Fibroblast of mammary gland (primary cell): ENCODE data around the gene AACS.
A peak's percentile ranks its signal among the peaks of the same experiment; 100 is the strongest.

Experiments
- DNase-seq: peaks from one replicate; pipeline ENCODE4 v3.0.0-alpha.2; 2010; ENCODE audit warnings: low read depth
- H3K4me3 ChIP-seq: 2 replicates; pipeline ENCODE4 v1.5.1; 2011; ENCODE audit warnings: low read depth, mild to moderate bottlenecking, low read length, moderate library complexity; ENCODE audit not compliant: control insufficient read depth
- CTCF ChIP-seq: conservative IDR thresholded peaks from 2 replicates; pipeline ENCODE4 v1.5.1; 2011; ENCODE audit warnings: low read depth, low read length, inconsistent platforms; ENCODE audit not compliant: control insufficient read depth, insufficient read depth

The AACS gene

DNA sequence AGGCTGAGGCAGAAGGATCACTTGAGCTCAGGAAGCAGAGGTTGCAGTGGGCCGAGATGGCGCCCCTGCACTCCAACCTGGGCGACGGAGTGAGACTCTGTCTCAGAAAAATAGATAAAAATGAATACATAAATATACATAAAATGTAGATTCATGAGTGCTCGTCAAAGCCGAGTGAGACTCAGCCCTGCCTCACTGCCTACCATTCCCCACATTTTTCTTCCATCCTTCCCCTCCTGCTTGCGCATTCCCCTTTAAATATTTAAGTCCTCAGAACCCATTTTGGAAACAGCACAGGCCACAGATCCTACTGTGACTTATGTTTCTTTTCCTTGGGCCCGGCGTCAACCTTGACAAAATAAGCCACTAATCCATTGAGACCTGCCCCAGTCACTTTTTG, 31.9 kb upstream of the AACS start:
- H3K4me3 ChIP-seq = no peak overlapping the region
- no peak for TF ChIP-seq CTCF
- no peak for DNase-seq

DNA sequence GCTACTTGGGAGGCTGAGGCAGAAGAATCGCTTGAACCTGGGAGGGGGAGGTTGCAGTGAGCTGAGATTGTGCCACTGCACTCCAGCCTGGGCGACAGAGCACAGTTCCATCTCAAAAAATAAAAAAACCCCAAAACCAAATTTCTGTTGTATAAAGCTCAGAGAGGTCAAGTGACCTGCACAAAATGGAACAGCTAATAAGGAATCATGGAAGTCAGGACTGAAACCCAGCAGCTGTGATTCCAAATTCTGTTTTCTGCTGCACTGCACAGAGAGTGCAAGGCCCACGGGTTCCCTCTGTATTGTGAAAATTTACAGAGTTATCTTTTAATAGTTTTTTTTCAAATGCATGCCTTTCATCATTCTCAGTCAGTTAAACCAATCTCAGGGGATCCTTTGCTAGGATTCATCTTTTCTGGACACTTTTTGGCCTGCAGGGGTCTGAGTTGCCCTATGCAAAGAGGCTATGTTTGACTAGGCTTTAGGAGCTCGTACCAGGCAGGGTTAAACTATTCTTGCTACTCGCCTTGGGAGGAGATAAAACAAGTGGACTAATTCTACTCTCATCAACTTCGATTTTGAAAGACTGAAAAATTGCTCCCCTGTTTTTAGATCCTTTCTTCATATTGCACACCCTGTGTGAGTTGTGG, 26.1 kb upstream of the AACS start:
- TF ChIP-seq CTCF = peak; percentile 8
- DNase-seq = peak; percentile 12
- H3K4me3 ChIP-seq = no peak overlapping the region

DNA sequence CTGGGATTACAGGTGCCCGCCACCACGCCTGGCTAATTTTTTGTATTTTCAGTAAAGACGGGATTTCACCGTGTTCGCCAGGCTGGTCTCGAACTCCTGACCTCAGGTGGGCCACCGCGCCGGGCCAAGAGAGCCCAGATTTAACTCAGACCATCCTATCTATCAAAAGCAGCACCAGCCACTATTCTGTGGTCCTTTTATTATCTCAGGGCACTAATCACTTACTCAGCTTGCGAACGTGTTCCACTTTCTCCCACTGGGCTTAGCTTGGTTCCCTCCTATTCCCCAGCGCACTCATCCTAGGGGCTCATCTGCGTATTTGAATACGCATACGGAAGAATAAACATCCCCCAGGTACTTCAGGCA, 16.2 kb upstream of the AACS start:
- TF ChIP-seq CTCF = no peak
- no peak for DNase-seq
- peak overlapping the region; percentile 68 for H3K4me3 ChIP-seq

GRCh38 chr12:125050446-125050845, 14.8 kb upstream of the AACS start:
- no peak for TF ChIP-seq CTCF
- DNase-seq = no peak
- H3K4me3 ChIP-seq = no peak overlapping the region

GRCh38 chr12:125050868-125051267, 14.4 kb upstream of the AACS start:
- H3K4me3 ChIP-seq = no peak overlapping the region
- TF ChIP-seq CTCF = no peak
- peak; percentile 34 for DNase-seq

GRCh38 chr12:125053821-125054220, 11.4 kb upstream of the AACS start:
- peak; percentile 49 for DNase-seq
- no peak overlapping the region for H3K4me3 ChIP-seq
- TF ChIP-seq CTCF = no peak

DNA sequence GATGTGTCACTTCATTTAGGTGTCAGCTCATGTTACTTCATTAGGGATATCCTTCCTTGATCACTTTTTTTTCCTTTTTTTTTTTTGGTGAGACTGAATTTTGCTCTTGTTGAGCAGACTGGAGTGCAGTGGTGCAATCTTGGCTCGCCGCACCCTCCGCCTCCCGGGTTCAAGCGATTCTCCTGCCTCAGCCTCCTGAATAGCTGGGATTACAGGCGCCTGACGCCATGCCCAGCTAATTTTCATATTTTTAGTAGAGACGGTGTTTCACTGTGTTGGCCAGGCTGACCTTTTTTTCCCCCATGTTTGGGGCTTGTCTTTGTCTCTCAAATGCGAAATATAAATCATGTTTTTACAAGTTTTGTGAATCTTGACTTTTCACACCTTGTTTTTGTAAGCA, 9.6 kb upstream of the AACS start:
- DNase-seq = no peak
- H3K4me3 ChIP-seq = no peak overlapping the region
- TF ChIP-seq CTCF = no peak
